Left ventricle myocardium inferior (tissue), 1 donor: ENCODE results near the gene TMSB4X. TPM values are rescaled to one million over a fixed set of nuclear protein-coding genes. Genes with fewer than 3 reads are reported as not detected.

Experiments used
- DNase-seq: peaks from one replicate; pipeline ENCODE4 v3.0.0-alpha.2; 2020
- H3K27ac ChIP-seq: fragments of 200-600 bp; replicated peaks from 2 replicates; pipeline ENCODE4 v1.8.0; 2021
- H3K27me3 ChIP-seq: fragments of 200-600 bp; 2 replicates; pipeline ENCODE4 v1.8.0; 2021; ENCODE audit warnings: low read depth
- H3K36me3 ChIP-seq: fragments of 200-600 bp; 2 replicates; pipeline ENCODE4 v1.8.0; 2021
- H3K4me1 ChIP-seq: fragments of 200-600 bp; 2 replicates; pipeline ENCODE4 v1.8.0; 2021
- H3K4me3 ChIP-seq: fragments of 200-600 bp; 2 replicates; pipeline ENCODE4 v1.8.0; 2021; ENCODE audit warnings: mild to moderate bottlenecking, moderate library complexity
- H3K9me3 ChIP-seq: fragments of 200-600 bp; replicated peaks from 2 replicates; pipeline ENCODE4 v1.8.0; 2021
- intact Hi-C: fragments of 100-400 bp; cut with micrococcal nuclease; formaldehyde crosslinking; loops from one replicate; pipeline ENCODE4 v1.11.0; 2022
- total RNA-seq: library from RNA; stranded (reverse); fragmentation: NEBNext Ultra II Directional; extraction: Animal tissue kit (Norgen Biotek cat#: 25700); gene quantifications from one replicate; pipeline ENCODE4 v1.2.1, GENCODE V29; 2021
- TF ChIP-seq, protein P1 (sequence below): fragments of 200-600 bp; IDR thresholded peaks from 2 replicates; pipeline ENCODE4 v1.8.0; 2021; ENCODE audit warnings: antibody characterized with exemption, mild to moderate bottlenecking, borderline replicate concordance
- donor health status: DM: no; HTN: yes; CAD: no; lungs with severe emphysema.

Gene TMSB4X
- total RNA-seq, 1 donor from 2014 or later = 955 TPM

DNA sequence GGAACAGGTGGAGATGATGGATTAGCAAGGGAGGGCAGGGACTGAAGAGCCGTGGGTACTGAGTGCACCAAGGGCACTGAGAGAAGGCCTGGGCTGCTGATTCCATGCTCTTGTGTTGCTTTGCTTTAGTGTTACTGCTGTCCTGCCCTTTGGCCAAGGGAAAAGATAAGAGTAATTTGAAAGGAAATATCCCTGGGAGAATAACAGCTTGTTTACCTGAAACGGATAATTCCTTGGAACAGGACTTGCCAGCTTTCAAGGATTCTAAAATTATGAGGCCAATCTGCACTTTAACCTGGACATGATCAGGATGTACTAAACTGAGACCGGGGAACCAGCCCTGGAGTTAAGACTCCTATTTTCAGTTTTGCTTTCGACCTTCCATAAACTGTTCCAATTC lies 49.1 kb downstream of the TMSB4X start:
- no peak for DNase-seq
- TF ChIP-seq, protein P1, sequence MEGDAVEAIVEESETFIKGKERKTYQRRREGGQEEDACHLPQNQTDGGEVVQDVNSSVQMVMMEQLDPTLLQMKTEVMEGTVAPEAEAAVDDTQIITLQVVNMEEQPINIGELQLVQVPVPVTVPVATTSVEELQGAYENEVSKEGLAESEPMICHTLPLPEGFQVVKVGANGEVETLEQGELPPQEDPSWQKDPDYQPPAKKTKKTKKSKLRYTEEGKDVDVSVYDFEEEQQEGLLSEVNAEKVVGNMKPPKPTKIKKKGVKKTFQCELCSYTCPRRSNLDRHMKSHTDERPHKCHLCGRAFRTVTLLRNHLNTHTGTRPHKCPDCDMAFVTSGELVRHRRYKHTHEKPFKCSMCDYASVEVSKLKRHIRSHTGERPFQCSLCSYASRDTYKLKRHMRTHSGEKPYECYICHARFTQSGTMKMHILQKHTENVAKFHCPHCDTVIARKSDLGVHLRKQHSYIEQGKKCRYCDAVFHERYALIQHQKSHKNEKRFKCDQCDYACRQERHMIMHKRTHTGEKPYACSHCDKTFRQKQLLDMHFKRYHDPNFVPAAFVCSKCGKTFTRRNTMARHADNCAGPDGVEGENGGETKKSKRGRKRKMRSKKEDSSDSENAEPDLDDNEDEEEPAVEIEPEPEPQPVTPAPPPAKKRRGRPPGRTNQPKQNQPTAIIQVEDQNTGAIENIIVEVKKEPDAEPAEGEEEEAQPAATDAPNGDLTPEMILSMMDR = no peak
- Histone ChIP-seq H3K27ac (peak overlapping the region; percentile 5), H3K4me1 (peaks cover 10% of the 10 kb centered on the region), H3K9me3 (no peaks in the 10 kb centered on the region), H3K36me3 (no peaks in the 10 kb centered on the region), H3K4me3 (no peak overlapping the region), H3K27me3 (no peaks in the 10 kb centered on the region)
- intact Hi-C loops = no loop called here

- TF ChIP-seq, protein P1 = no peak
- no peak for DNase-seq
- no peaks in the 10 kb centered on the region for H3K9me3 ChIP-seq
- no peaks in the 10 kb centered on the region for H3K36me3 ChIP-seq
- peaks cover 19% of the 10 kb centered on the region for H3K4me1 ChIP-seq
- H3K27me3 ChIP-seq = no peaks in the 10 kb centered on the region
- intact Hi-C loops = no loop called here
- no peak overlapping the region for H3K4me3 ChIP-seq
- peak overlapping the region; percentile 36 for H3K27ac ChIP-seq
Measured at GRCh38 chrX:13024986-13025385, 50.1 kb downstream of the TMSB4X start.

Other genes with a start within 250 kb of the TMSB4X start
- 3.7 TPM for gene PRPS2, start 183.7 kb upstream of the TMSB4X start, total RNA-seq
- 0.69 TPM for gene TLR7, start 108.0 kb upstream of the TMSB4X start, total RNA-seq
- 0.85 TPM for gene TLR8, start 68.5 kb upstream of the TMSB4X start, total RNA-seq
- not detected for gene FAM9C, start 69.5 kb downstream of the TMSB4X start, total RNA-seq